Endothelial cell of umbilical vein (primary cell): ENCODE results near the gene NF1. TPM values are rescaled to one million over a fixed set of nuclear protein-coding genes. Genes with fewer than 3 reads are reported as not detected.

Experiments
- BruUV-seq: library from RNA; stranded (reverse); fragments of 400-500 nt; replicated peaks from 2 replicates; lab custom pipeline; 2021; lab: Mats Ljungman, UMichigan
- CTCF ChIA-PET: fragments of 300-600, 350-600 bp; sonication (Branson Sonifier 250); formaldehyde crosslinking; loops from one replicate; lab custom pipeline; 2021; ENCODE audit warnings: antibody characterized with exemption, inconsistent platforms; lab: Charles Lee
- POLR2A ChIA-PET: fragments of 300-600, 350-600 bp; sonication (Branson Sonifier 250); formaldehyde crosslinking; loops from one replicate; lab custom pipeline; 2021; ENCODE audit warnings: antibody characterized with exemption, inconsistent platforms; lab: Charles Lee
- DNase-seq: peaks from one replicate; pipeline ENCODE4 v3.0.0-alpha.2; 2011; ENCODE audit warnings: low read depth, low spot score
- FAIRE-seq: peaks from 2 replicates; lab custom pipeline; 2011; peaks lifted over from hg19 to GRCh38; lab: Jason Lieb, UNC
- H2AFZ ChIP-seq: 2 replicates; pipeline ENCODE4 v1.6.0; 2012; ENCODE audit warnings: low read depth, low read length, control low read depth, inconsistent platforms
- H3K27ac ChIP-seq: 2 replicates; pipeline ENCODE4 v1.5.1; 2011; ENCODE audit warnings: low read depth, mild to moderate bottlenecking, control low read depth, low read length, moderate library complexity; ENCODE audit not compliant: insufficient read depth
- H3K27me3 ChIP-seq, 2 experiments: 2 replicates each; pipeline versions ENCODE4 v1.6.0 to v1.6.1; 2011; ENCODE audit warnings: low read length in 2 of 2, mixed read lengths in 1 of 2; ENCODE audit not compliant: control insufficient read depth in 2 of 2, insufficient read depth in 2 of 2
- H3K36me3 ChIP-seq, 2 experiments: 2 replicates in 1 of 2; 3 replicates in 1 of 2; pipeline ENCODE4 v1.5.1; 2011; ENCODE audit warnings: low read length in 2 of 2, mild to moderate bottlenecking in 1 of 2, moderate library complexity in 1 of 2; ENCODE audit not compliant: control insufficient read depth in 2 of 2, insufficient read depth in 2 of 2; ENCODE audit errors: extremely low read depth in 1 of 2
- H3K4me1 ChIP-seq: 3 replicates; pipeline ENCODE4 v1.5.1; 2011; ENCODE audit warnings: mild to moderate bottlenecking, low read length; ENCODE audit not compliant: control insufficient read depth, insufficient read depth; ENCODE audit errors: extremely low read depth
- H3K4me2 ChIP-seq: 2 replicates; pipeline ENCODE4 v1.6.1; 2011; ENCODE audit warnings: low read length, control low read depth, mixed read lengths; ENCODE audit not compliant: insufficient read depth
- H3K4me3 ChIP-seq, 3 experiments: fragments of 200-600 bp in 1 of 3; sonication (generic), shearing (Covaris generic) in 1 of 3; replicated peaks in 1 of 3; 2 replicates each; pipeline ENCODE4 v1.5.1; 2011 to 2016; ENCODE audit warnings: control low read depth in 3 of 3, low read length in 3 of 3, mild to moderate bottlenecking in 2 of 3, inconsistent platforms in 1 of 3, low read depth in 1 of 3, moderate library complexity in 1 of 3; ENCODE audit not compliant: insufficient read depth in 1 of 3
- H3K79me2 ChIP-seq: 2 replicates; pipeline ENCODE4 v1.6.0; 2012; ENCODE audit warnings: low read length, inconsistent platforms; ENCODE audit not compliant: control insufficient read depth, insufficient read depth
- H3K9ac ChIP-seq: replicated peaks from 2 replicates; pipeline ENCODE3; 2011; ENCODE audit warnings: low read length, control low read depth; ENCODE audit not compliant: insufficient read depth; ENCODE audit errors: extremely low read depth
- H3K9me1 ChIP-seq: replicated peaks from 3 replicates; pipeline ENCODE4 v1.6.0; 2011; ENCODE audit warnings: mild to moderate bottlenecking, low read length; ENCODE audit not compliant: control insufficient read depth, insufficient read depth; ENCODE audit errors: extremely low read depth
- H3K9me3 ChIP-seq: replicated peaks from 2 replicates; pipeline ENCODE4 v1.5.1; 2012; ENCODE audit warnings: low read length, inconsistent platforms; ENCODE audit not compliant: control insufficient read depth, insufficient read depth
- H4K20me1 ChIP-seq: replicated peaks from 2 replicates; pipeline ENCODE3; 2011; ENCODE audit warnings: mild to moderate bottlenecking, low read length; ENCODE audit not compliant: control insufficient read depth, insufficient read depth; ENCODE audit errors: extremely low read depth
- CTCF ChIP-seq, 2 donors: IDR thresholded peaks; 1 replicate in 1 of 2; 2 replicates in 1 of 2; pipeline ENCODE4 v1.5.1; 2011; ENCODE audit warnings: low read length in 2 of 2, mild to moderate bottlenecking in 2 of 2, moderate library complexity in 2 of 2, control low read depth in 1 of 2, inconsistent platforms in 1 of 2, low read depth in 1 of 2; ENCODE audit not compliant: insufficient read depth in 1 of 2; ENCODE audit errors: extremely low read depth in 1 of 2
- EZH2 ChIP-seq: IDR thresholded peaks from 2 replicates; pipeline ENCODE4 v1.6.1; 2012; ENCODE audit warnings: borderline replicate concordance, low read depth, mild to moderate bottlenecking, moderate library complexity, low read length, inconsistent platforms; ENCODE audit not compliant: severe bottlenecking
- FOS ChIP-seq: IDR thresholded peaks from 2 replicates; pipeline ENCODE4 v1.6.1; 2011; ENCODE audit warnings: mild to moderate bottlenecking, low read length, moderate library complexity, borderline replicate concordance; ENCODE audit not compliant: insufficient read depth
- GATA2 ChIP-seq: IDR thresholded peaks from 2 replicates; pipeline ENCODE4 v1.7.0; 2011; ENCODE audit warnings: low read depth, mild to moderate bottlenecking, moderate library complexity, mixed read lengths, low read length; ENCODE audit not compliant: insufficient read length, insufficient read depth
- JUN ChIP-seq: IDR thresholded peaks from 2 replicates; pipeline ENCODE4 v1.6.1; 2011; ENCODE audit warnings: borderline replicate concordance, low read depth; ENCODE audit not compliant: insufficient read length, insufficient read depth
- MAX ChIP-seq: IDR thresholded peaks from 2 replicates; pipeline ENCODE4 v1.6.1; 2011; ENCODE audit not compliant: insufficient read depth, insufficient read length
- MYC ChIP-seq: IDR thresholded peaks from one replicate; pipeline ENCODE4 v1.6.1; 2011; ENCODE audit warnings: mild to moderate bottlenecking, low read depth, low read length
- POLR2A ChIP-seq: IDR thresholded peaks from 2 replicates; pipeline ENCODE4 v1.6.1; 2012; ENCODE audit warnings: low read depth, mild to moderate bottlenecking, control low read depth, low read length
- POLR2AphosphoS5 ChIP-seq: IDR thresholded peaks from 2 replicates; pipeline ENCODE4 v1.6.1; 2012; ENCODE audit warnings: low read depth, mild to moderate bottlenecking, control low read depth, low read length, moderate library complexity; ENCODE audit not compliant: insufficient read depth
- dilution Hi-C: fragments of 300-500 bp; cut with MboI; formaldehyde crosslinking; loops from one replicate; pipeline ENCODE4 v1.15.0; 2019; ENCODE audit warnings: low sequenced_read_pairs; ENCODE audit not compliant: extremely low pct_ligation_motif_present
- intact Hi-C: fragments of 100-400 bp; cut with micrococcal nuclease; formaldehyde crosslinking; loops from one replicate; pipeline ENCODE4 v1.10.0; 2022
- polyA plus RNA-seq, 4 experiments: library from polyadenylated mRNA; depleted of rRNA in 3 of 4; stranded (reverse) in 3 of 4; unstranded in 1 of 4; fragments of >200 nt; gene quantifications; 2 replicates each; pipeline versions ENCODE4 v1.2.1 to v1.2.3, GENCODE V29; 2011 to 2012; ENCODE audit warnings: missing spikeins in 1 of 4
- total RNA-seq: library from RNA; stranded (reverse); gene quantifications from 2 replicates; pipeline ENCODE4 v1.2.3, GENCODE V29; 2021

NF1 gene
- total and polyA plus RNA-seq, 2 donors (not counting 3 experiments of a cell fraction or from before 2014, with no cell fraction given) = 13.7 to 42.4 TPM

GRCh38 chr17:31058976-31059375, 35.8 kb upstream of the NF1 start:
- intact Hi-C loops (no loop called here), dilution Hi-C loops (no loop called here)
- H3K4me1 ChIP-seq = no peaks in the 10 kb centered on the region
- H3K4me3 ChIP-seq = no peak overlapping the region
- no peaks in the 10 kb centered on the region for H3K36me3 ChIP-seq
- no TSS peak for BruUV-seq
- no peaks in the 10 kb centered on the region for H3K9me3 ChIP-seq
- POLR2A ChIA-PET = no interaction called here
- no peak overlapping the region for H3K27ac ChIP-seq
- no peak overlapping the region for H3K4me2 ChIP-seq
- no peaks in the 10 kb centered on the region for H3K27me3 ChIP-seq
- no peak overlapping the region for H2AFZ ChIP-seq
- no peak for DNase-seq
- no peaks in the 10 kb centered on the region for H4K20me1 ChIP-seq
- TF ChIP-seq EZH2 (no peak), POLR2AphosphoS5 (no peak)
- CTCF ChIA-PET = no interaction called here
- no peaks in the 10 kb centered on the region for H3K9me1 ChIP-seq
- no peaks in the 10 kb centered on the region for H3K79me2 ChIP-seq
- H3K9ac ChIP-seq = no peak overlapping the region
- no peak for FAIRE-seq

- Histone ChIP-seq H3K36me3 (no peaks in the 10 kb centered on the region), H3K4me3 (no peak overlapping the region), H2AFZ (no peak overlapping the region), H3K27ac (no peak overlapping the region), H3K79me2 (no peaks in the 10 kb centered on the region), H3K9me1 (no peaks in the 10 kb centered on the region), H3K4me1 (no peaks in the 10 kb centered on the region), H3K9me3 (no peaks in the 10 kb centered on the region), H4K20me1 (no peaks in the 10 kb centered on the region), H3K27me3 (no peaks in the 10 kb centered on the region), H3K9ac (no peak overlapping the region), H3K4me2 (no peak overlapping the region)
- ChIA-PET CTCF (interaction anchor here (0.6 to 2.3 kb wide), 5 partner anchors 9 to 91 kb away, joined by 3 to 8 read pairs (median 3); no protein-coding TSS in a partner anchor), POLR2A (no interaction called here)
- TF ChIP-seq EZH2 (no peak), GATA2 (no peak), MYC (no peak), MAX (no peak), CTCF (IDR thresholded peaks at IDR 0.05; ENCODE audit: extremely low read depth in 1 of 2, insufficient read depth in 1 of 2, low read depth in 1 of 2, low read length in 2 of 2) (no peak), POLR2AphosphoS5 (no peak), FOS (no peak), JUN (no peak), POLR2A (no peak)
- dilution Hi-C loops (no loop called here), intact Hi-C loops (no loop called here)
- DNase-seq (no peak), FAIRE-seq (peak; percentile 64)
- BruUV-seq = no TSS peak
Measured at GRCh38 chr17:31060791-31061550, 33.8 kb upstream of the NF1 start.
